Measurements from ENCODE around the gene CA6.
A peak's percentile ranks its signal among the peaks of the same experiment; 100 is the strongest.
"Not testable (repeated sequence)": the region's sequence is repeated elsewhere in the genome, so short reads cannot be mapped to it uniquely, and the experiment has no call there.

CA6 gene

GRCh38 chr1:8930116-8930515 is 15.6 kb upstream of the CA6 start:
- no peak for DNase-seq

- not testable (repeated sequence) for DNase-seq
Observed at GRCh38 chr1:8937051-8937450, 8.6 kb upstream of the CA6 start.

DNA sequence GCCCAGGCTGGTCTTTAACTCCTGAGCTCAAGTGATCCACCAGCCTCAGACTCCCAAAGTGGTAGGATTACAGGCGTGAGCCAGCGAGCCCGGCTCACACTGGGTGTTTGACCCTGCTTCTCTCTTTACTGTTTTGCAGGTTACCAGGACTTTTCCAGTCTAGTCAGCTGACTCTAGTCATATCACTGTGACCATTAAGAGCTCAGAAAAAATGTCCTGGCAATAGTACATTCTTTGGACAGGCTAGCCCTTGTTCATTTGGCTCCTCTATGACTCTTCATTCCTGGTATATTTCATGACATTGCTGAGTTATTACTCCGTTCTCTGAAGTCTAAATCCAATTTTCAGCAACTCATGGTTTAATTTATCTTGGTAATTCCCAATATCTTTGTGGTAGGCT is 8.0 kb upstream of the CA6 start:
- no peak for DNase-seq

DNA sequence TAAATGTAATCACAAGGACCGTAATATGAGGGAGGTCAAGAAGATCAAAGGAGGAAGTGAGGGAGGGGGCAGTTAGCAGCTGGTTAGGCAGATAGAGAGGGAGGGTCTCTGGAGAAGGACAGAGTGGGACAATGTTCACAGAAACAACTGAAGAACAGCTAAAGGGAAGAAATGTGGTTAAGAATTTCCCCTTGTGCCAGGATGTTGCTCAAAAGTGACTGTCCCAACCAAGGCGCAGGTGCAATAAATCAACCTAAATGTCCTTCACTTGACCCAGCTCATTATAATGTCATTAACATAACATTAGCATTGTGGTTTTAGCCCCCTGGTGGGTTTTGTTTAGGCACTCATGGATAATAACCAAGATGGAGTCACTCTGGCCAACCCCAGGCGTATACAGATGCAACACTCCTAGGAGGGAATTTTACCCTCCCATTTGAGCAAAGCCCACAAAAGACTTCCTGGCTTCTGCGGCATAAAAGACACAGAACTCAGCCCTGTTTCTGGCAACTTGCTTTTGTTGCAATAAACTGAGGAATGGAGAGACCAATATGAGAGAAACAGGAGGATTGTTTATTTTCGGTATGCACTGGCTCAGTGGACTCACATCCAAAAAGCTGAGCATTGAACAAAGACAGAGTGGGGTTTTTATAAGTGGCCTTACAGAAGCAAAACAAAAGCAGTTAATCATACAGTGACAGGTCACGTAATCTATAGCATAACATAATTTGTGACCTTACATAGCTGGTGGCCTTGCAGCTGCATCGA is 7.3 kb upstream of the CA6 start:
- DNase-seq, result no peak

DNA sequence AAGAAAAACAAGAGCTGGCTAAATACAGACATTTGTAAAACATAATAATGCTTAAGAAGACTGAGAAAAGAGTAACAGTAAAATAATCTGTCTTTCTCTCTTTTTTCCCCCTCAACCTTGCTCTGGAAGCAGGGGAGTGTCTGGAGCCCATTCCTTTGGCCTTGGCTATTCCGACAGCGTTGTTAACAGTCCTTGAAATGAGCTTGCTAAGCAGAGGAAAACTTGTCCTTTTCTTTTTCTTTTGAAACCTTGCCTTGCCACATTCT is 6.7 kb upstream of the CA6 start:
- no peak for DNase-seq

- DNase-seq, result no peak
Observed at GRCh38 chr1:8939362-8939995, 6.2 kb upstream of the CA6 start.

DNA sequence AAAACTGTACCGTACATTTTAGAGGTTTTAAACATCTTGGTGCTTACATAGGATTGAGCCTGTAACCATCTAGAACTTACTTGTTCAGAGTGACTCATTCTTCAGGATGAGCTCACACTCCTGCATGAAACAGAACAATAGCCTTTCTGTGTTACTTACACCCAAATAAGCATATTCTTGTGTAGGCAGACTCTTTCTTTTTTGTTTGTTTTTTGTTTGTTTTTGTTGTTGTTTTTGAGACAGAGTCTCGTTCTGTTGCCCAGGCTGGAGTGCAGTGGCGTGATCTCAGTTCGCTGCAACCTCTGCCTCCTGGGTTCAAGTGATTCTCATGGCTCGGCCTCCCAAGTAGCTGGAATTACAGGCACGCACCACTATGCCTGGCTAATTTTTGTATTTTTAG is 3.8 kb upstream of the CA6 start:
- peak; percentile 23 for DNase-seq

DNA sequence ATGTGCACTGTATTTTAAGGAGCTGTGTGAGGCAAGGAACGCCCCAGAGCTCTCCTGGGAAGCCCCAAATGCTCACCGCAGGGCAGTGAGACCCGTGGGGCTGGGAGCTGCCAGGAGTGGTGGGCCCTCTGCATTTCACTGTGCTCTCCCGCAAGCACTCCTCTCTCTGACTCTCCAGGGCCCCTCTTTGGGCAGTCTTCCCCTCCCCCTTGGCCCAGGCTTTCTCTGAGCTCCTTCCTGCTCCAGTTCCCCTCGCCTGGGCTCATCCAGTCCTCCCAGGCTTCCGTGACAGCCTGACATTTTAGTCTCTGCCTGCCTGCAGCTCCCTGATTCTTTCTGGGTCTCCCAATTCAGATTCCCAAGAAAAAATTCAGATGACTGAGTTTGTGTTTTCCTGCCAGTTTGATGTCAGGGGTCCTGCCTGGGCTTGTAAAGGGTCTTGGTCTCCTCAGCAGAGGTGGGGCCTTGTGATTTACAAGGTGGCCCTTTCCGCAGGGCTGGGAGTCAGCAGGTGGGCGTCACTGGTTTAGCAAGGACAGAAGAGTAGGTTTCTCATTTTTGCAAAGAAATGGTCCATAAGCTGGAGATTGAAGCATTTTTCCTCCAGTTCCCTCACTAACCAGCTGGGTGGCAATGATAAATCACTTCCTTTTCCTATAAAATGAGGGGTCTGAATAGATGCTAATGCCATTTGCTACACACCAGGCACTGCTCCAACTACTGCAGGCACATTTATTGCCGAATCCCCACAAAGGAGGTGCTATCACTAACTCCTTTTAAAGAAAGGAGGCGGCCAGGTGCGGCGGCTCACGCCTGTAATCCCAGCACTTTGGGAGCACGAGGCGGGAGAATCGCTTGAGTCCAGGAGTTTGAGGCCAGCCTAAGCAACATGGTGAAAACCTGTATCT is 1.9 kb upstream of the CA6 start:
- DNase-seq, result no peak

GRCh38 chr1:8947127-8947691 is 1.5 kb downstream of the CA6 start:
- peak; percentile 47 for DNase-seq

DNA sequence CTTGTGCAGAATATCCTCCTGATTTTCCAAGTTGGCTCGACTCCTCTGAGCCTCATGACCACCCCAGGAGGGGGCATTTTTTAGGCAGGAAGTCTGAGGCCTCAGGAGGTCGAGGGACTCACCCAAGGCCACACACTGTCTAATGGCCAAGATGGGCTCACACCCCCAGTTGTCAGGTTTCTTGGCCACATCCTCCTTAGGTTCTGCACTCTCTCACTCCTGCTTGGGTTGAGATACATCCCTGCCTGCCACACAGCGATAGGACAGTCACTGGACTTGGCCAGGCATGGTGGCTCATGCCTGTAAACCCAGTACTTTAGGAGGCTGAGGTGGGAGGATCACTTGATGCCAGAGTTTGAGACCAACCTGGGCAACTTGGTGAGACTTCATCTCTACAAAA is 4.6 kb downstream of the CA6 start:
- DNase-seq, result no peak

- DNase-seq, result no peak
Observed at GRCh38 chr1:8951231-8951630, 5.6 kb downstream of the CA6 start.

- DNase-seq, result no peak
Observed at GRCh38 chr1:8955406-8955805, 9.7 kb downstream of the CA6 start.

- DNase-seq, result no peak
Observed at GRCh38 chr1:8956461-8957349, 11.0 kb downstream of the CA6 start.

GRCh38 chr1:8962812-8963530 is 17.3 kb downstream of the CA6 start:
- DNase-seq, result peak; percentile 60

DNA sequence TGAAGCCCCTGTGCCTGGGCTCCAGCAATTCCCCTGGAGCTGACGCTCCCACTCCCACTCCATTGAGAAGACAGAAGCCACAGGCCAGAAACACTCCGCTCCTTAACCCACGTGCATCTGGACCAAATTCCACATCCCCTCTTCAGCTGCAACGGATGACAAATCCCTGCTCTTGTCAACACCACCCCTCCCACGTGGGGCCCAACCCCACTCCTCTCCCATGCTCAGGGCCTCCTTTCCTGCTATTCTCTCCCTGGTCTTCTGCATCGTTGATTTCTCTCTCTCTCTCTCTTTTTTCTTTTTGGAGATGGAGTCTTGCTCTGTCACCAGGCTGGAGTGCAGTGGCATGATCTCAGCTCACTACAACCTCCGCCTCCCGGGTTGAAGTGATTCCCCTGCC is 18.3 kb downstream of the CA6 start:
- DNase-seq, result no peak

DNA sequence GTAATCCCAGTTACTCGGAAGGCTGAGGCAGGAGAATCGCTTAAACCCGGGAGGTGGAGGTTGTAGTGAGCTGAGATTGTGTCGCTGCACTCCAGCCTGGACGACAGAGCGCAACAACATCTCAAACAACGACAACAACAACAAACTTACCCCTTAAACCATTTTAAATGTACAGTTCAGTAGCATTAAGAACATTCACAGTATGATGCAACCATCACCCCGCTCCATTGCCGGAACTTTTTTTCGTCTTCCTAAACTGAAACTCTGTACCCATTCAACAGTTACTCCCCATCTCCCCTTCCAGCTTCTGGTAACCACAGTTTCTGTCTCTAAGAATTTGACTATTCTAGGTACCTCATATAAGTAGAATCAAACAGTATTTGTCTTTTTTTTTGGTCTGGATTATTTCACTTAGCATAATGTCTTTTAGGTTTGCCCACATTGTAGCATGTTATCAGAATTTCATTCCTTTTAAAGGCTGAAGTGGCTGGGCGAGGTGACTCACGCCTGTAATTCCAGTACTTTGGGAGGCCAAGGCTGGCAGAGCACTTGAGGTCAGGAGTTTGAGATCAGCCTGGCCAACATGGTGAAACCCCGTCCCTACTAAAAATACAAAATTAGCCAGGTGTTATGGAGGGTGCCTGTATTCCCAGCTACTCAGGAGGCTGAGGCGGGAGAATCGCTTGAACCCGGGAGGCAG is 19.6 kb downstream of the CA6 start:
- DNase-seq, result no peak

DNA sequence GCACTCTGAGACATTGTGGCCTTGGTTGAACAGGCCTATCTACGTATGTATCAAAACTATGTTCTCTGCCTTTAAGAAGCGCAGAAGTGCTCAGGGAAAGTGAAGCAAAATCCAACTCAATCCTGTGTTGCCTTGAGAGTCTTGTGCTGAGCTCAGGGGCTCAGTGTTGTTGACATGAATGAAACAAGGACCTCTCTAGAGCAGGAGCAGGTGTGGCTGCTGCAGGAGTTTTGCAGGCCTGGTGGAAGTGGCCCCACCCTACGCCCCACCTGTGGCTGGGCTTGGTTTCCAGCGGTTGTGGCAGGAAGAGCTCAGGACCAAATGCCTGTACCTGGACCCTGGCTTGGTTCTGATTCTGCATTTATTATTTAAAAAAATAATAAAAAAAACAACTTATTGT is 20.9 kb downstream of the CA6 start:
- DNase-seq, result no peak

DNA sequence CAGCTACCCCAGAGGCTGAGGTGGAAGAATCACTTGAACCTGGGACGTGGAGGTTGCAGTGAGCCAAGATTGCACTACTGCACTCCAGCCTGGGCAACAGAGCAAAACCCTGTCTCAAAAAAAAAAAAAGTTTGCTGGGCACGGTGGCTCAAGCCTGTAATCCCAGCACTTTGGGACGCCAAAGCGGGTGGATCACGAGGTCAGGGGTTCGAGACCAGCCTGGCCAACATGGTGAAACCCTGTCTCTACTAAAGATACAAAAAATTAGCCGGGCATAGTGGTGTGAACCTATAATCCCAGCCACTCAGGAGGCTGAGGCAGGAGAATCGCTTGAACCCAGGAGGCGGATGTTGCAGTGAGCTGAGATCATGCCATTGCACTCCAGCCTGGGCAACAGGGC is 23.2 kb downstream of the CA6 start:
- not testable (repeated sequence) for DNase-seq

DNA sequence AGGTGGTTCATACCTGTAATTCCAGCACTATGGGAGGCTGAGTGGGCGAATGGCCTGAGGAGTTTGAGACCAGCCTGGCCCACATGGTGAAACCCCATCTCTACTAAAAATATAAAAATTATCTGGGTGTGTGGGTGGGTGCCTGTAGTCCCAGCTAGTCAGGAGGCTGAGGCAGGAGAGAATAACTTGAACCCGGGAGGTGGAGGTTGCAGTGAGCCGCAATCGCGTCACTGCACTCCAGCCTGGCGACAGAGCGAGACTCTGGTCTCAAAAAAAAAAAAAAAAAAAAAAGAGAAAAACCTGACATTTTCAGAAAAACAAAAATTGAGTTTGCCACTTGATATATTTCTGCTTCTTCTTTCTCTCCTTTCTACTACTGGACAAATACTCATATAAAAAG is 24.3 kb downstream of the CA6 start:
- DNase-seq, result no peak

DNA sequence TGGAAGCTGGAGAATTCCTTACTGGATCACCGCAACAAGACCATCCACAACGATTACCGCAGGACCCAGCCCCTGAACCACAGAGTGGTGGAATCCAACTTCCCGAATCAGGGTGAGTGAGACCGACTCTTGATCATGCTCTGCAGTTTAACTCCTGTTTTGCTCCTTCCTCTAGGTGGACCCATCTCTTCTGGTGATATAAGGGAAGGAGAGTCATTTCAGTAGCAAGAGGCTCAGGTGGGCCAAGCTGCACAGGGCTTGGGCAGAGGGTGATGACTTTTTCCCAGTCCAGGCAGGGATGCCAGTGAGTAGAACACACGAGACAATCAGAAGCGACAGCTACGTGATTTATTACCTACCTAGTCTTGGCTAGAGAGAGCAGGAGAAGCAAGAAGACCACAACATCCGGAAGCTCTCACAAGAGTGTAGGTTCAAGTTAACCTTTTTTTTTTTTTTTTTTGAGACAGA is 25.2 kb downstream of the CA6 start:
- DNase-seq, result peak; percentile 73

- no peak for DNase-seq
Observed at GRCh38 chr1:8974551-8974950, 28.9 kb downstream of the CA6 start.
